A549 (cell line): ENCODE measurements around the gene RPL22.

ENCODE experiments used
- BHLHE40 ChIP-seq: IDR thresholded peaks from 2 replicates; pipeline ENCODE4 v1.6.1; 2012; ENCODE audit warnings: low read depth, low read length, inconsistent platforms
- CTCF ChIP-seq: fragments of >200 bp; sonication (Bioruptor Twin); formaldehyde crosslinking; IDR thresholded peaks from 3 replicates; pipeline ENCODE4 v1.5.1; 2016
- NFE2L2 ChIP-seq: fragments of 150-350 bp; conservative IDR thresholded peaks from 2 replicates; pipeline ENCODE4 v1.6.1; 2014; ENCODE audit warnings: low read length
- NR3C1 ChIP-seq: fragments of >200 bp; sonication (Bioruptor Twin); formaldehyde crosslinking; IDR thresholded peaks from 3 replicates; pipeline ENCODE4 v1.6.1; 2017
- TF ChIP-seq, protein P1 (sequence below): fragments of 450-650 bp; IDR thresholded peaks from 2 replicates; pipeline ENCODE4 v1.6.1; 2014; ENCODE audit warnings: antibody characterized with exemption

DNA sequence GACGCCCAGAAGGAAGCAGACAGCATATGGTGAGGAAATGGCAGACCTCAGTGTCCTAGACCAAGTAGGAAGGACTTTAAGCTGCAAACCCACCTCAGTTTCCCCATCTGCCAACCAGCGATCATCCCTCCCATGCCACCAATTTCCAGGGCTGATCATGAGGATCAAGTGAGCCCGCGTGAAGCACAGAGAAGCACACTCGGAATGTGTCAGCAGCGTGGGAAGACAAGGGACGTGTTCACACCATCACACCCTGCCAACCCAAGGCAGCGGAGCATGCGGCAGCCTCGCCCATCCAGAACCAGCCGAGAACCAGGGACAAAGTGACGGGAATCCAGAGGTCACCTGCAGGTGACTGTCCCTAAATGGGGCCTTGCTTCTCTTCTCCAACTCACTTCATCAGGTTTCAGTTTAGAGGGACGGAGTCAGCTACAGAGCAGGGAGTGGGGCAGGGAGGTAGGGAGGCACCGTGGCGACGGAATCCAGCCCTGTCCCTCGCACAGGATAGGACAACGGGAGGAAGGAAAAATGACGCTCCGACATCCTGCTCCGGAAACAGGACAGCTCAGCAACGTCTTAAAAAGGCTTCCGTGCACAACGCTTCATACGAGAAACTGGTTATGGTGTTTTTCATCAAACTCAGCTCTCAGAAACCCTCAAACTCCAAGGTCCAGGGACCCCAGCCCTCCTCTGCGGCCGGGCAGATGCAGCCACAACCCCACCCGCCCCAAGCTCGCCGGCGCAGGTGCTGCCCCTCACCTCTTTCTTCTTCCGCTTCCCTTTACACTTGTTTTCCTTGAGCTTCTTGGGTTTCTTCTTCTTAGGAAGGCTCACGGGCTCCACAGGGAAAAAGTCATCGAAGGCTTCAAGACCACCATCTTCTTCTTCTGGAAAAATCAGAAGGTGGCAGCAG, 31.7 kb downstream of the RPL22 start:
- no peak for TF ChIP-seq NFE2L2
- TF ChIP-seq CTCF: no peak
- no peak for TF ChIP-seq BHLHE40
- TF ChIP-seq, protein P1, sequence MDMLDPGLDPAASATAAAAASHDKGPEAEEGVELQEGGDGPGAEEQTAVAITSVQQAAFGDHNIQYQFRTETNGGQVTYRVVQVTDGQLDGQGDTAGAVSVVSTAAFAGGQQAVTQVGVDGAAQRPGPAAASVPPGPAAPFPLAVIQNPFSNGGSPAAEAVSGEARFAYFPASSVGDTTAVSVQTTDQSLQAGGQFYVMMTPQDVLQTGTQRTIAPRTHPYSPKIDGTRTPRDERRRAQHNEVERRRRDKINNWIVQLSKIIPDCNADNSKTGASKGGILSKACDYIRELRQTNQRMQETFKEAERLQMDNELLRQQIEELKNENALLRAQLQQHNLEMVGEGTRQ: no peak
- no peak for TF ChIP-seq NR3C1
